CD4-positive, alpha-beta T cell treated with Interleukin-17A for 1 hour (primary cell): ENCODE data around the gene GALT.

Source experiments
- DNase-seq: peaks from one replicate; pipeline ENCODE4 v3.0.0-alpha.2; 2020

Gene GALT

DNA sequence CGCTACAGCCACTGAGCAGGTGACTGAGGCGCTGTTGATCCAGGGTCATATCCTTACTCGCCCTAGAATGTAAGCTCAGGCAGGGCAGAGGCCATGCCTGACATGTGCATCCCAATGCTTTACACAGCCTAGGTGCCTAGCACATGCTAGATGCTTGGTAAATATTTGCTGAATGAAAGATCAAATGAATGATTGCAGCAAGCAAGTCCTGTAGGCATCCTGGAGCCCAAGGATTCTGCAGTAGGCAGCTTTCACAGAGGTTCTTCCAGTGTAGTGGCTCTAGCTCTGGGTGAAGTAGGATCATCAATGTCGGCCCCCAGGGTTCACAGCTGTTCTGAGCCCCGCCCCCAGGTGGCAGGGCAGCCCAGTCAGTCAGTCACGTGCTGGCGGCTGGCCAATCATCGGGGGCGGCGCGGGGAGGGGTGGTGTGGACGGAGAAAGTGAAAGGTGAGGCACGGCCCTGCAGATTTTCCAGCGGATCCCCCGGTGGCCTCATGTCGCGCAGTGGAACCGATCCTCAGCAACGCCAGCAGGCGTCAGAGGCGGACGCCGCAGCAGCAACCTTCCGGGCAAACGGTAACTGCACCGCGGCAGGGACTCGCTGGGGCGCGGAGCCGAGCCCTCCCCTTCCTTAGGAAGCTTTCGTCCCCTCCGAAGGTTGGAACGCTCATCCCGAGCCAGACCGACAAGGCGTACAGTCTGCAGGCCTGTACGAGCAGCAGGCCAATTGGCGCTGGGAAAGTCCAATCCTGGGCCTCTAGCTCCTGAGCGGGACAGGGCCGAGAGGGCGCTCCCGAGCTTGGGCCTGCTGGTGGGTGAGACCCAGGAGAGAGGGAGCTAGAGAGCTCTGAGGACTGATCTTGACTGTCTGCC lies at the start of gene GALT:
Gene GALT, plus strand, starts transcription at position 465 of the 873 bp plus-strand sequence. Its CDS starts 30 bp downstream, at position 495.
- peak; percentile 97 for DNase-seq

DNA sequence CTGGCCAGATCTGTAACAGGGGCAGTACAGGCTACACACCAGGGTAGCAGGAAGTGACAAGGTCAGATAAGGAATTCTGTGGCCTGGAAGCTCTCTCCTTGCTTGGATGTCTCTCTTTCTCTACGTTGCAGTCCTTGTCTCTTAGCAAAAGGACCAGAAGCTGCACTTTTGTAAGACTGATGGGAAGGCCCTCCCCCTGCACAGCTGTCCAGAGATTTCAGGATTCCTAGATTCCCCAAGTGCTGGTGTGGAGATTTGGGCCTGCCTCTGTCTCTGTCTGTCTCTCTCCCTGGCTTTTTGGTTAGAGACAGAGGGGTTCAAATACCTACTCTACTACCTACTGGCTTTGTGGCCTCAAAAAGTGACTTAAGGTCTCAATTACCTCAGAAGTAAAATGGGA lies 46.9 kb upstream of the GALT start:
- DNase-seq = no peak

DNA sequence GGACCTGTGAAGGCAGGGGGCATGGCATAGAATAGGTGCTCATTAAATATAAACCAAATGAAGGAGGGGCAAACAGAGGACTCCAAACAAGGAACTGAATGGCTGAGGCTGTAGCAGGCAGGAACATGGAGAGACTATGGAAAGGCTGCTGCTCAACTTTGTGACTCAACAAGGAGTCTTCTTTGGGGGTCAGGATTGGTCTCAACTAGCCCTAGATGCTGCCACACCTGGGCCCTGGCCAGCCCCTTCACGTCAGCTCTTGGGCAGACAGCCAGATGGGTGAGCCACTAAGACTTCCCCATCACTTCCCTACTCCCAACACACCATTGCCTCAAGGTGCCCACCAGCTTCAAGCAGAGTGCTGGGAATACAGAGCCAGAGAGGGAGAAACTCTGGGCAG lies 45.6 kb upstream of the GALT start:
- no peak for DNase-seq

DNA sequence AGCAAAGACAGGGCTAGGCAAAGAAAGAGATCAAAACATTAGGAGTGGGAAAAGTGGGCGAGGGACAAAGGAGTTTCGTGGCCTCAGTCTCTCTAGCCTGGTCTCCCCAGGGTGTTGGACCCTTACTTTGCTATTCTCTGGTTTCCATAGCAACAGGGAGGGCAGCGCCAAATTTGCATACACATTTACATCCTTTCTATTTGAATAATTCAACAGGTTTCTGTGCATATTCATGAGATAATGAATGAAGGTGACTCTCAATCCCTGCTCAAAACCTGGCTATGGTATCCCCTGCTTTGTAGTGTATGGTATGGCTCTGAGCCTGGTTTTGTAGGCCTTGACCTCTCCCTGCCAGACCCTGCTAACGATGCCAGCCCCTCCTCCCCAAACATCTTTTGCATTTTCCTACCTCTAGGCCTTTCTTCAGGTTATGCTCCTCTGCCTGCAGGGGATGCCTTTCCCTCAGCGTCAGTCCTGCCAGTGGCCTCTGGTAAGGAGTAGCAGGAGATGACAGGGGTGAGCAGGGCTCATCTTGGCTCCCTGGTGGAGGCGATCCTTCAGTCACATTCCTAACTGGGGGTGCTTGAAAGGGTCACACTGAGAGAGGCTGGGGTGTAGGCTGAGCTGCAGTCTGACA lies 44.4 kb upstream of the GALT start:
- DNase-seq = no peak

DNA sequence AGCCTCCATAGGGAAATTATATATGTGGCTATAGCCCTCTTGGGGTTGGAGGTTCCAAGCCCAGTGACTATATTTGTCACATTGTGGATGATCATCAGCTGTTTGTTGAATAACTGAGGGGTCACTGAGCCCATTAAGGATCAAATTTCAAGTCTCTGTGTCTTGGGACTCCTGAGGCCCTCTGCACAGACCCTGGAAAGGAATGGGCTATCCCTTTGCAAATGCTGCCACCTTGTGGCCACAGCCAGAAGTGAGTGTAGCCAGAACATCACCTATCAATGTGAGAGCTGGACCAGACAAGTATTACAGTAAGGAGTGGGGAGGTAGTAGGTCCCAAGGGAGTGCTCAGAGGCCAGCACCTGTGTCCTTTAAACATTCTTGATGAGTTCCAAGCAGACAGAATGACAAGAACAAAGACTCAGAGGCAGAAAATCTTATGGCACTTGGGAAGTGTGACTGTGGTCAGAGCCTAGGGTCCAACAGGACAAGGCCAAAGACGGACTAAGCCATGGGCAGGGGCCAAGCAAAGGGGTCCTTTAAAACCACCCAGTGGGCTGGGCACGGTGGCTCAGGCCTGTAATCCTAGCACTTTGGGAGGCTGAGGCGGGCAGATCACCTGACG lies 42.8 kb upstream of the GALT start:
- peak; percentile 85 for DNase-seq

DNA sequence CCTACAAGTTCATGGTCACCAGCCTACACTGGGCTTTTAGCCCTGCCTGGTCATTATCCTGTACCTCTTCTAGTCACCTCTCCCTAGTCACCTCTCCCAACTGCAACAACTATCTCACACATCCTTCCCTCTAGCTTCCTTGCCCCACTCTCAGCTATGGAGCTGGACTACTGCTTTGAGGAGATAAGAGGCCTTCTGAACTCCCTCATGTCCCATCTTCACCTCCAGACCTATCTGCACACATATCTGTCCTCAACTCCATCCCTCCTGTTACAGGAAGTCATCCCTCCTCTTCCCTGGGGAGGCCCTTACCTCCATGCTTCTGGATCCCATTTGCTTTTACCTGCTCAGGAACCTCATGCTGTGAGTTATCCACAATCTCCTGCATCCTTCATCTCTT lies 40.3 kb upstream of the GALT start:
- DNase-seq = no peak

DNA sequence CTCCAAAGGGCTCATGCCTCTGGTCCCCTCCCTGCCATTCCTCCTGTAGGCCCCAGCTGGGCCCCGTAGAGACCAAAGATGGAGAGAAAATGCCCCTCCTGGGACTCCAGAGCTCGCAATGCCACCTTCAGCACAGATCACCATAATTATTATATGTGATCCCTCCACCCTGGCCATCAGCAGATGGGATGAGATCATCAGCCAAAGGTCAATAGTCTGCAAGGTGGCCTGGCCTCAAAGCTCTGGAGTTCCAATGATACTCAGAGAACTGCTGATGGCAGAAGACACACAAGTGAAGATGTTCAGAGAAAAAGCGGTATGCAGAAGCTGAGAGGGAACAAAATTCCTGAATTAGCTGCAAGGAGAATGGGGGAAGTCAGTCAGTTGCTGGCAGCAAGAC lies 39.6 kb upstream of the GALT start:
- no peak for DNase-seq

DNA sequence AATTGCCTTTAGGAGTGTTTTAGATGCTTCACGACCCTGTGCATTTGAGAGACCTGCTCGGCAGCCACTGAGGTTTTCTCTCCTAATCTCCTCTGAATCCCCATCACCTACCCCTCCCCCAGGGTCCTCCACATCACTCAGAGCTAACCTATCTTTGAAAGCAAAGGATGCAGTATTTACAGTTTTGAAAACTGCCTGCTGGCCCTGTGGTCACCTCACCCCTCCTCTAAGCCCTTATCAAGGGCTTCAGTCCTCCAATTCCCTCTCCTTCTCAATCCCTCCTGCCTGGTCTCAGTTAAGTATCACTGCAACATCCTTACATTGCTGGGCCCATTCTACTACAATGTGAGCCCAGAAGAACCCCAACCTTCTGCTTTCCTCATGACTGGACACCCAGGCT lies 39.1 kb upstream of the GALT start:
- no peak for DNase-seq

DNA sequence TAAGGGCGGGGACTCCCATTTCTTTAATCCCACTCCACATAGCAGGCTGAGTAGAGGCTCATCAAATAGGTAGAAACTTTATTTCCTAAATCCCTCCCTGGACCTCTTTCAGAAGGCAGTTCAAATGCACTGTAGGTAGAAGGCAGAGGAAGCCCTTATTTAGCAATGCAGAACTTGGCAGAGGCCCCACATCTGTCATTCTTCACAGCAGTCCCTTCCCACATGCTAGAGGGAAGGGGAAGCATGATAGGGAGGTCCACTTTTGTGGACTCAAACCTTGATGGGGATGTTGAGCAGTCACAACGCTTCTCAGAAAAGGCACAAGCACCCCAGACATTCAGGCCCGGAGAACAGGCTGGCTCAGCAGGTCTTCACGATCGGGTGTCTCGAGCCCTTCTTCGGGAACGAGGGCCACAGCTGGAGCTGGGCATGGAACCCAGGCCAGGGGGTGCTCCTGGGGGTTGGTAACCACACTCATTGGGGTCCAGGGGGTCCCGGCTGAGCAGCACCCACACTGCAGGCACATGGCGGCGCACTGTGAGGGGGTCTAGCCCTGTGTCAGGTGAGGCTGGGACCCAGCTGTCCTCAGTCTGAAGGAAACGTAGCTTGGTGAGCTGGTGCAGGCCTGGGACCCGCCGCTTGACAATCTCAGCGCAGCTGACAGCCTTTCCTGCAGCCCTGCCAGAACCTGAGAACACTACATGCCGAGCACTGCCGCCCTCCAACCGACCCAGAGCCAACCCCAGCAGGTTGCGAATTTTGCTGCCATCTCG lies 35.9 kb upstream of the GALT start:
- no peak for DNase-seq

DNA sequence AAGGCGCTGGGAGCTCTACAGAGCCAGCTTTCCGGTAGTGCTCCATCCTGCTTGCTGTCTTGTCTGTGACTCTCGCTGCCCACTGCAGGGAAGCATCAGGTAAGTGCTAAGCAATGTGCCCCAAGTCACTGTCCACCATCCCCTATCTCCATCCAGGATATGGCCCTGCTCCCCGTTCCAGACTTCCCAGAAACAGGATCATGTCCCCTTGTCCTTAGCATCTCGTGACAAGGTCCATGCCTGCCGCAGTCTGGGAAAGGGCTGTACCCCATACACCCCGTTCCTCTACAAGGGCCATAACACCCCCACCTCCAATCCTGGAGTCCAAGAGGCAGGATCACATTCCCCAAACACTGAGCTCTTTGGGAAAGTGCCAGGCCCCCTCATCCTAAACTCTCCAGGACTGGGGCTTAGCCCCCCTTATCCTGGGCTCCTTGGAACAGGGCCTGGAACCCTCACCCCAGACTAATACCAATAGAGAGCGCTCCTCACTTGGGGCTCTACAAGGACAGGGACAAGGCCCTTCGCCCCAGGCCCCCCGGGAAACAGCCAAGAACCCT lies 35.1 kb upstream of the GALT start:
- DNase-seq = no peak

DNA sequence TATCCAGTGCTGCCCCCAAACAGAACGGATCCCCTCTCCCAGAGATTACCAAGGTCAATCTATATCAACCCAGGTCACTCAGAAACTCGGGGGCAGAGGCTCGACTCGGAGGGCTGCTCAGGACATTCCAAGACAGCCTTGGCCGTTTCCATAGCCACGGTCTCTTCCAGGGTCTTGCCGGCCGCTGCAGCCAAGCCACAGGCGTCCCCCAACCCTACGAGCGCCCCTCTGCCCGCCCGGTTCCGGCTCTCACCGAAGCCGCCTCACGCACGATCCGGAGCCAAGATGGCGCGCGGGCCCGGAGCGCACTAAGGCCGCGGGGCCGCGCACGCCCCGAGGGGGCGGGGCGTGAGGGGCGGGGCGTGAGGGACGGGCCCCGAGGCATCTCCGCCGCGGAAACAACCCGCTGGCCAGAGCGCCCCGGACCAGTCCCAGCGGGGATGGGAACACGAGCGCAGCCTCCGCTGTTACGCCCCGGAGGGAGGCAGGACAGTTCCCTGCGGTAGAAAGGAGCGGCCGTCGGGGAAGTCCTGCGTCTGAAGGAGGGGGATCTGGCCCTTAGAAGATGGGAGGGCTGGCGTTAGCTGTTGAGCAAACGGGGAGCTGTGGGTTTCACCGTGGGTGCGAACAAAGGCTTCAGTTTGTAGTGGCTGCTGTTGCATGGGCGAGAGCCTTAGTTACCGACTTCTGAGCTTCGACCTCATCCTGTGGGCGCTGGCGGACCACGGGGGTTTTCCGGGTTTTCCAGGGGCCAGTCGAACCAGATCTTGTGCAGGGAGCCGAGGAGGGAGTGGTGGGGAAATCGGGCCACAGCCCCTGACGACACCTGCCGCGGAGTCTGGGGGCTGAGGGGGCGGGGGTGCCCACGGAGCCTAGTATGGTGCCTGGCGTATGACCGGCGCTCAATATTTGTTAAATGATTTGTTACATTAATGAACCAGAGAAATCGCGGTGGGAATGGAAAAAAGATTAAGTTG lies 34.4 kb upstream of the GALT start, which contains the start of gene RPP25L:
Gene RPP25L, minus strand, starts transcription at position 287 of the 977 bp plus-strand sequence. CDS start 801 bp downstream, outside the sequence.
- peak; percentile 85 for DNase-seq

DNA sequence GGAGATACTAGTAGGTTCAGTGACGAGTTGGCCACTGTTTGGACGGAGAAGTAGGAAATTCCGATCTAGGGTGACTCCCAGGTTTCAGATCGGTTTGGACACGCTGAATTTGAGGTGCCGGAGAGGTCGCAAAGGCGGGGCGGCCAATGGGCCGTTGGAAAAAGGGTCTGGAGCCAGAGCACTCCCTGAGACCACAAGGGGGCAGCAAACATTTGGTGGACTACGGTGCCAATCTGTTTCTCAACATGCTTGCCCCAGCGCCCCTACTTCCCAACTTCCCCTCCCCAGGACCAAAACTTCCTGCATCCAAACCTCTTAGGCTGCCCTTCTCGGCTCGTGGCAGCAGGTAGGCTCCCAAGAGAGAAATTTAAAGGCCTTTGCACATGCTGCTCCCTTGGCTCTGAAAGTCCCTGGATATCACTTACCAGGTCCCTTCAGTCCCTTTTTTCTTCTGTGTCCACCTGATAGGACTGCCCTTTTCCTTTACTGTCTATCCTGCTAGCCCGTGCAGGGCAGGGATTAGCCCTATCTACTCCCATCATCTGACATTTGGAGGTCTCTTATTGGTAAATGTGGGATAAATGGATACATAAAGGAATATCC lies 33.6 kb upstream of the GALT start:
- DNase-seq = peak; percentile 77

DNA sequence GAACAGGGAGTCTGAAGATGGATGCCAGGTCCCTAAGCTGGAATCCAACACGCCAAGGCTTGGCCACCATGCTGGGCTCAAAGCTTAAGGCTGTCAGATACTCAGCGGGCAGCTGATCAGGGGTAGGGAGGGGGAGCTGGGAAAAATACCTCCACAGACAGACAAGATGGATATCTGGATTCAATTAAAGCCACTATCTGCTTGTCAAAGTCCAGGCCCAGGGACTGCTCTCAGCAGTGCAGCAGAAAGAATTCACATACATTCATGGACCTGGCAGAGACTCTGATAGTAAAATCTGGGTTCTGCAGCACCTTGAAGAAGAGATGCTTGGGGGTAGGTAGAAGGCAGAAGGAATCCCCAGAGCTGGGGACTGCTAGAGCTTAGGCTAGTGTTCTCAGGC lies 31.3 kb upstream of the GALT start:
- no peak for DNase-seq

DNA sequence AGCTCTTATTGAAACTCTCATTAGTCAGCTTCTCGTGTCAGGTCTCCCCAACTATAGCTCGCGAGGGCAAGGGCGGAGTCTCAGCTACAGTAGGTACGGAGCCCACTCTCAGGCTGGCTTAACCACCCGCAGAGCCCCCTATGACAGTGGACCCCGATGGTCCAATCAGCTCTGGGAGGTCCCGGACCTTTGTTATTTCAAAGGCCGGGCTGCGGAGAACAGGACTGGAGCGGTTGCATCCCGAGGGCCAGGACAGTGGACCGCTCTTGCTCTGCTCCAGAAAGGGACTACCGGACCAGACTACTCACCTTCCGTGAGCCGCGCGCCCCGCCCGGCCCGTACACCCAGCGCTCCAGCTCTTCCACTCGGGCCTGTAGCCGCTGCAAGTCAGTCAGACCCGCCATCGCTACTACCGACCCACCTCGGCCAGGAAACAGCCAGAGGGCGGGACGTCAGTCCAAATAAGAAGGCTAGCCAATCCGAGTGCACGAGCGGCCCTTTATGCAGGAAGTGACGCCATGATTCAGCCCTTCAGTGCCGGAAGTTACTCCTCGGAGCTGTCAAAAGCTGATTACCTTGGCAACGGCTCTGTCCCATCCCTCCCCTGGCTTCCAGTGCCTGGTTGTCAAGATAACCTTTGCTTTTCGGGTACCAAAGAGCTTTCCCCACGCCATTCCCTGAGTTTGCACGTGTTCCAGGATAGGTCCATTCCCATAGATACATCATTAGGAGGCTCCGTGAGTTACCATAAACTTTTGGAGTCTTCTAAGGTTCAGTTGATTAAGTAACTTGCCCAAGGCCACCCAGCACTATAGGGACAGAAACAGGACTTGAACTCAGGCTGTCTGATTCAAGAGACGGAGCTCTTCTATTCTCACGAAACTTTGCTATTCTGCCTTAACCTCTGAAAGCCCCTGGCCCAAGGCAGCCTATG lies 26.1 kb upstream of the GALT start, which contains the start of gene DCTN3:
Gene DCTN3, minus strand, starts transcription at position 435 of the 934 bp plus-strand sequence. Its CDS starts 31 bp downstream, at position 404.
- DNase-seq = peak; percentile 96

DNA sequence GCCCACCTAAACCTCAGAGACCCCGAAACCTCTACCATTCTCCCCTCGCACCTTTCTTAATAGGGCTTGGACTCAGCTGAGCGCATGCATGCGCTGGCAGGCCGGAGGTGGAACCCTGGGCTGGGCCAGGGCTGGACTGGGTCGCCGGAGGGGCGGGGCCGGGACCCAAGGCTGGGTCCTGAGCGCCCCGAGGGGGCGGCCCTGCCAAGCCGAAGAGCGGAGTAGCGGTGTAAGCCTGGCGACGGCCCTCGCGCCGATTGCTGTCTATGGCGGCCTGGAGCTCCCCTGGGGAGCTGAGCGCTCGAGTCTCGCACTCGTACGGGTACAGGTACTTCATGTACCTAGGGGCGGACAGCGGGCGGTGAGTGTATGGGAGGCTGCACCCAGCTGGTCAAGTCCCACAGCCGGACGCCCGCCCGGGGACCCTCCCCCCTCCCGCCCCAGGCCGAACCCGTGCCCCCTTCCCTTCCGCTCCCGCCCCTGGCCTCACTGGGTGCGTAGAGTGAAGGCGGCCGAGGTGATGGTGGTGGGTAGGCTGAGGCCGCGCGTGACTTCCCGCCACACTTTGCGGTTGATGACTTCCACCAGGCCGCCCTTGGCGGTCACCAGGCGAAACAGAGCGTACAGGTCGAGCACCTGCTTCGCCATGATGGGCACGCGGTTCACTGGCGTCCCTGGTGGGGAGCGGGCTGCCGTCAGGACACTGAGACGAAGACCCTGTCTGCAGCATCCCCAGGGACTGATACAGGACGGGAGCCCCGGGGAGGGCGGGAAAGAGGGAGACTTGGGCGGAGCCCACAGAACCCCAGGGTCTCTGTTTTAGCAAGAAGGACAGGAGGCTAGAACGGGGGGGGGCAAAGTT lies 22.9 kb upstream of the GALT start:
- no peak for DNase-seq

DNA sequence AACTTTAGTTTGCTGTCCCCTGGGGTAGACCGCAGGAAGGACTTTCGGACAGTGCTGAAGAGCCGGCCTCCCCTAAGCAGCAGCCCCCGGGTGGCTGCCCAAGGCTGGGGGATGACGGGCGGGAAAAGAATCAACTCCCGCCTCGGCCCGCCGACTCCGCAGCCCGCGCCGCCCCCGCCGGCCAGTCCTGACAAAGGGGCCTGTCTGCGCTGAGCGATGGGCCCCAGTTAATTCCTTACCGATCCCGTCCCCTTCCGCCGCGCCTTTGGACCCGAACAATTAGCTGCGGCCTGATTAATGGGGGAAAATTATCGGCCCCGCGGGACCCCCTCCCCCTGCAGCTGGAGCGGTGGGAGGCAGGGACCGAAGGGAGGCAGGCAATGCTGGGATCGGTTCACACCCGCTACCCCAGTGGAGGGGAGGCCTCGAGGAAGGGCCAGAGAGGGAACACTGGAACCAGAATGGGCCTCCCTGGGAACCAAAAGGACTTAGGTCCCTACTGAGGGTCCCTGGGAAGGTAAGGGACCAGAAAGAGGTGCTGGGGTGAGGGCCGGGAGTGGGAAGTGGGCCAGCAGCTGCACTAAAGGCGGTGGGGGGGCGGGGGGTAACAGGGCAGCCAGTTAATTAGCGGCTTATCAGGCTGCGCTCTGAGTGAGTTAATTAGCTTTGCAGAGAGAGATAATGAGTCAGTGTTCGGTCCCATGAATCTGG lies 21.8 kb upstream of the GALT start:
- no peak for DNase-seq

DNA sequence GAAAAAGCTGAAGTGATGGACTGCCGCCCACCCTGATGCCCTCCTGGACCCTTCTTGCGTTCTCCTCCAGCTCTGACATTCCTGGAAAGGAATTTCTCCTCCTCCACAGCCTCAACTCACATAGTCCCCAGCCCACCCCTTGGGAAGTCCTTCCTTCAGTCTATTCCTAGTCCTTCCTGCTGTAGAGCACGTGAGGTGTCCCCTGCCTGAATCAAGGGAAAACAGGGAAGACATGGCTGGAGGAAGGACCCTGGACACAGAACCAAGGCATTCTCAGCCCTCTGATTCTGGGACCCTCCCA lies 21.3 kb upstream of the GALT start:
- DNase-seq = no peak
